Astrocyte of the cerebellum (primary cell): ENCODE measurements around the gene DNM3.

Source experiments
- DNase-seq: peaks from one replicate; pipeline ENCODE4 v3.0.0-alpha.2; 2011; ENCODE audit warnings: low read depth
- H3K4me3 ChIP-seq: 2 replicates; pipeline ENCODE4 v1.5.1; 2011; ENCODE audit warnings: mild to moderate bottlenecking, low read depth, low read length, moderate library complexity
- in situ Hi-C: cut with HindIII; loops from 2 replicates; pipeline ENCODE4 v1.10.0; 2017; ENCODE audit warnings: low sequenced_read_pairs
- TF ChIP-seq, protein P1 (sequence below): IDR thresholded peaks from 2 replicates; pipeline ENCODE4 v1.5.1; 2012; ENCODE audit warnings: low read length, low read depth, moderate library complexity, mild to moderate bottlenecking; ENCODE audit errors: missing control alignments

The DNM3 gene

DNA sequence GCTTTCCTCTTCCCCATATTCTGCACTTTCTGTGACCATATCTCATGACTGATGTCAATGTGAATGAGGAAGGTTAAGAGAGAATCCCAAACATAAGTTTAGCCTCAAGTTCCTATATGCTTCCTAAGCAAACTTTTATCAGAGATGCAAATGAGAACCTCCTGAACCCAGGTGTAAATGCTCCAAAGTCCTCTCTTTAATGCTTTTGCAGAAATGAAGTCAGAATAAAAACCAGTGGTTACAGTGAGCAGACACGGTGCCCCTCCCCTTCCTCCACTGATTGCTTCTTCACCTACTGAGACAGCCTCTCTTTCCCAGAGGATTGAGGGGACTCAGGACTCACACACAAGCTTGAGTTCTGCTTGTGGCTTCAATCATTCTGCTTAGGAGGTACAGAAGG is 614.2 kb downstream of the DNM3 start:
- TF ChIP-seq, protein P1, sequence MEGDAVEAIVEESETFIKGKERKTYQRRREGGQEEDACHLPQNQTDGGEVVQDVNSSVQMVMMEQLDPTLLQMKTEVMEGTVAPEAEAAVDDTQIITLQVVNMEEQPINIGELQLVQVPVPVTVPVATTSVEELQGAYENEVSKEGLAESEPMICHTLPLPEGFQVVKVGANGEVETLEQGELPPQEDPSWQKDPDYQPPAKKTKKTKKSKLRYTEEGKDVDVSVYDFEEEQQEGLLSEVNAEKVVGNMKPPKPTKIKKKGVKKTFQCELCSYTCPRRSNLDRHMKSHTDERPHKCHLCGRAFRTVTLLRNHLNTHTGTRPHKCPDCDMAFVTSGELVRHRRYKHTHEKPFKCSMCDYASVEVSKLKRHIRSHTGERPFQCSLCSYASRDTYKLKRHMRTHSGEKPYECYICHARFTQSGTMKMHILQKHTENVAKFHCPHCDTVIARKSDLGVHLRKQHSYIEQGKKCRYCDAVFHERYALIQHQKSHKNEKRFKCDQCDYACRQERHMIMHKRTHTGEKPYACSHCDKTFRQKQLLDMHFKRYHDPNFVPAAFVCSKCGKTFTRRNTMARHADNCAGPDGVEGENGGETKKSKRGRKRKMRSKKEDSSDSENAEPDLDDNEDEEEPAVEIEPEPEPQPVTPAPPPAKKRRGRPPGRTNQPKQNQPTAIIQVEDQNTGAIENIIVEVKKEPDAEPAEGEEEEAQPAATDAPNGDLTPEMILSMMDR = no peak
- DNase-seq = no peak
- H3K4me3 ChIP-seq = no peak overlapping the region
- in situ Hi-C loops = no loop called here

DNA sequence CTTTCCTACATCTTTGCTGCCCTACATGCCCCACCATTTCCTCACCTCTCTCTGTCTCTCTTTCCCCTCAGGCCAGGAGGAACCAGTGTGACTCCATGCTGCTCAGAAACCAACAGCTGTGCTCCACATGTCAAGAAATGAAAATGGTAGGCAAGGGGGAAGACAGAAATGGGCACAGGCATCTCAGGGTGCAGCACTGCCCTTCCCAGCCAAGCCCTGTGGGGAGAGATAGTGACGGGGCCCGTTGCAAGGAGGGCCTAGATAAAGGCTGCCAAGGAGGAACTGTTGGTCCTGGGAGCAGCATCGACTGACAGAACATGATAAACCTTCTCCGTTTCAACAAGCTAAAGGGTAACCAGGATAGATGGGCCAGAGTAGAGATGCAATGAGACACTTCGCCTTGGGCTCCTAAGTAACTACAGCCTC is 615.1 kb downstream of the DNM3 start:
- in situ Hi-C loops = no loop called here
- no peak overlapping the region for H3K4me3 ChIP-seq
- DNase-seq = no peak
- TF ChIP-seq, protein P1 = no peak

DNA sequence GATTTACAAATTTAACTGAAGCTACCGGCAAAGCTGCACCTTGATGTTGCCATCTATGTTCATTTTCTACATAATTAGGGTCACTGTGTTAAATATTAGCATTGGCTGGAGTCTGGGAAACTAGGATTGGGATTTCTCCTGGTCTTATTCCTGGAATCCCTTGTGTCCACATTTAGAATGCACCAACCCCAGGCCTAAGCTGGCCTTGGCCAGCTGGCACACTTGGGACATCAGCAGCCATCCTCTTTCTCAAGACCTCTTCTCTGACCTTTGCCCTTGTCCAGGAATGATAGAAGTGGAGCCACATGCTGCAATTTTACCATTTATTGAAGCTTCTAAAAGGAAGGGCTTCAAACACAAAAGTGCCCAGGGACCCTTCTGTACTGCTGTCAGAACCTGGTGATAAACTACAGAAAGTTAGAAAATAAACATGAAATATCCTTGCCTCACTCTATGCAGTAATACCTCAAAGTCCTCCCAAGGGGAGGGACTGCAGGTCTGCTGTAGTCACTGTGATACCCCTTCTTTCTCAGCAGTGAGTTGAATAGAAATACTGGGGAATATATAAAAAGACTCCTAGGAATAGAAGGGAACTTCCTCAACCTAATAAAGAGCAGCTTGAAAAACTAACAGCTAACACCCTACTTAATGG is 616.3 kb downstream of the DNM3 start:
- in situ Hi-C loops = no loop called here
- TF ChIP-seq, protein P1 = no peak
- no peak overlapping the region for H3K4me3 ChIP-seq
- DNase-seq = no peak

DNA sequence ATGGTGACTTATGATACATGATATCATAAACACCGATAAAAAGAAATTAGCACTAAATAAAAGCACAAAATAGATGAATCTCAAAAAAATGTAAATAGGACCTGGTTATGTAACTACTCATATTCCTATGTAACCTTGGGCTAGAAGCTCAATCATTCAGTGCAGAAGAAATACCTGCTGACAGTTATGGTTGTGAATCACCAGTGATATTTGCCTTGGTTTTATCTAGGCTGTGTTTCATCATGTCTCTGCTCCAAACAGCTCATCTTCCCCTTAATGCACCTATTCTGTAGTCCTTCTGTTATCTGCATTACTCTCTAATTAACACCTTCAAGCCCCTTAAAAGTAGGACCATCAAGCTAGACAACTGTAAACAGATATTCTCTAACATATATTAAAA is 618.9 kb downstream of the DNM3 start:
- no peak for DNase-seq
- TF ChIP-seq, protein P1 = no peak
- no peak overlapping the region for H3K4me3 ChIP-seq
- in situ Hi-C loops = no loop called here

DNA sequence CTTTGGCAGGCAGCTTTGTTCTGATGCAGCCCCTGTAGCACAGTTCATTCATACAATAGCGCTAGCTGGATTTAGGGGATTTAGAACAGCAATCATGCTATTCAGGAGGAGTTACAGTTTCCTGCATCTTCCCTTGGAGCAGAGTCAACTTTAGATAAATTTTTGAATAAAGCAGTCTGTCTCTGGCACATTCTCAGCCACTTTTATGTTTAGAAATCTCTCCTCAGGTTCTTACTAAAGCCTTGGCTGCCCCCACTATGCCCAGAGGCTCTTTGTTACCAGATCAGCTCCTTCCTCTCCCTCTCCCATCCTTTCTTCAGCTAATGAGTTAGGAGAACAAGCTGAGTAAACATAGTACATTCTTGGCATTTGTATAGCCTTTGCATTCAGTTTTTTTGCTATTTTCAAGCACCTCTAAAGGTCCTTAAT is 619.6 kb downstream of the DNM3 start:
- in situ Hi-C loops = no loop called here
- no peak for DNase-seq
- H3K4me3 ChIP-seq = no peak overlapping the region
- TF ChIP-seq, protein P1 = no peak
